Measurements from ENCODE around the gene ANO2. TPM values are rescaled to one million over a fixed set of nuclear protein-coding genes. Genes with fewer than 3 reads are reported as not detected.

Gene ANO2
- total and polyA plus RNA-seq, 2 experiments from 2014 or later, result 2.3 to 4.6 TPM

GRCh38 chr12:5977556-5977955 lies 32.5 kb upstream of the ANO2 start:
- no peak overlapping the region for H3K27ac ChIP-seq (ENCODE audit: low read depth)
- H3F3A ChIP-seq (replicated peaks; ENCODE audit: low read depth), result no peaks in the 10 kb centered on the region
- ATAC-seq (no peak), DNase-seq (ENCODE audit: low spot score) (no peak)
- no peaks in the 10 kb centered on the region for H3K36me3 ChIP-seq (ENCODE audit: insufficient read depth)
- no peak overlapping the region for H3K4me2 ChIP-seq
- H4K20me1 ChIP-seq (replicated peaks; ENCODE audit: insufficient read depth), result no peaks in the 10 kb centered on the region
- H3K27me3 ChIP-seq (ENCODE audit: insufficient read depth), result no peaks in the 10 kb centered on the region
- H3K4me1 Mint-ChIP-seq, result no peaks in the 10 kb centered on the region
- no peaks in the 10 kb centered on the region for H3K9me2 ChIP-seq (ENCODE audit: insufficient read depth)
- no peaks in the 10 kb centered on the region for H3K36me3 Mint-ChIP-seq (ENCODE audit: low read depth)
- H3K9me3 Mint-ChIP-seq, result no peaks in the 10 kb centered on the region
- H3K27me3 Mint-ChIP-seq (ENCODE audit: insufficient read depth, low read depth, poor library complexity), result peaks cover 5% of the 10 kb centered on the region
- no peak overlapping the region for H3K4me3 ChIP-seq
- no peaks in the 10 kb centered on the region for H3K79me2 ChIP-seq (replicated peaks; ENCODE audit: insufficient read depth)
- no peaks in the 10 kb centered on the region for H3K4me1 ChIP-seq (ENCODE audit: insufficient read depth)
- no peak overlapping the region for H3K27ac Mint-ChIP-seq
- TF ChIP-seq CTCF (conservative IDR thresholded peaks at IDR 0.05; ENCODE audit: low read depth in 2 of 2) (no peak), ETS1 (IDR thresholded peaks at IDR 0.05) (no peak), REST (IDR thresholded peaks at IDR 0.05; ENCODE audit: unreplicated experiment) (no peak), ZNF462 (CRISPR knock-in tag; IDR thresholded peaks at IDR 0.05) (no peak), STAT1 (IDR thresholded peaks at IDR 0.05; ENCODE audit: unreplicated experiment) (no peak), EZH2phosphoT487 (IDR thresholded peaks at IDR 0.05; ENCODE audit: unreplicated experiment) (no peak), ZNF114 (CRISPR knock-in tag; IDR thresholded peaks at IDR 0.05) (no peak)
- no peak overlapping the region for H2AFZ ChIP-seq
- H3K4me3 Mint-ChIP-seq, result no peak overlapping the region

Data from GM23338 (cell line).